Thoracic aorta (tissue), 2 donors: ENCODE results near the gene ZNF44. TPM values are rescaled to one million over a fixed set of nuclear protein-coding genes. Genes with fewer than 3 reads are reported as not detected.

ENCODE experiments used
- ATAC-seq: fragments of 150-250 bp; one replicate; pipeline ENCODE4 v1.8.0; 2017; ENCODE audit warnings: low read depth; ENCODE audit not compliant: insufficient number of reproducible peaks, low FRiP score
- DNase-seq: peaks from one replicate; pipeline ENCODE4 v3.0.0-alpha.2; 2020; ENCODE audit warnings: low spot score
- H3K27ac ChIP-seq, 2 donors: fragments of 200-600 bp; sonication (generic); 1 replicate in 1 of 2; 2 replicates in 1 of 2; pipeline ENCODE4 v1.5.1; 2016; ENCODE audit warnings: mild to moderate bottlenecking in 2 of 2, moderate library complexity in 2 of 2
- H3K27me3 ChIP-seq: fragments of 200-600 bp; sonication (generic); replicated peaks from 2 replicates; pipeline ENCODE4 v1.6.0; 2016; ENCODE audit warnings: mild to moderate bottlenecking; ENCODE audit not compliant: insufficient read depth
- H3K36me3 ChIP-seq: fragments of 200-600 bp; sonication (generic); one replicate; pipeline ENCODE4 v1.5.1; 2016
- H3K4me1 ChIP-seq, 2 donors: fragments of 200-600 bp; sonication (generic); 1 replicate in 1 of 2; 2 replicates in 1 of 2; pipeline versions ENCODE4 v1.5.1 to v1.6.0; 2016; ENCODE audit warnings: low read depth in 2 of 2, mild to moderate bottlenecking in 1 of 2; ENCODE audit not compliant: control insufficient read depth in 1 of 2
- H3K4me3 ChIP-seq: fragments of 200-600 bp; sonication (generic); 2 replicates; pipeline ENCODE4 v1.5.1; 2016; ENCODE audit warnings: mild to moderate bottlenecking
- H3K9me3 ChIP-seq: fragments of 200-600 bp; sonication (generic); 2 replicates; pipeline ENCODE4 v1.5.1; 2016
- CTCF ChIP-seq: fragments of 200-600 bp; sonication (generic); IDR thresholded peaks from one replicate; pipeline ENCODE4 v1.5.1; 2019; ENCODE audit warnings: antibody characterized with exemption
- total RNA-seq, 2 donors: library from RNA; depleted of rRNA; stranded (reverse); fragments of >200 nt; gene quantifications; one replicate each; pipeline versions ENCODE4 v1.1.0 to v1.2.3, GENCODE V29; 2016

Gene ZNF44
- total RNA-seq, 2 donors from 2014 or later = 9.5 to 13.2 TPM

DNA sequence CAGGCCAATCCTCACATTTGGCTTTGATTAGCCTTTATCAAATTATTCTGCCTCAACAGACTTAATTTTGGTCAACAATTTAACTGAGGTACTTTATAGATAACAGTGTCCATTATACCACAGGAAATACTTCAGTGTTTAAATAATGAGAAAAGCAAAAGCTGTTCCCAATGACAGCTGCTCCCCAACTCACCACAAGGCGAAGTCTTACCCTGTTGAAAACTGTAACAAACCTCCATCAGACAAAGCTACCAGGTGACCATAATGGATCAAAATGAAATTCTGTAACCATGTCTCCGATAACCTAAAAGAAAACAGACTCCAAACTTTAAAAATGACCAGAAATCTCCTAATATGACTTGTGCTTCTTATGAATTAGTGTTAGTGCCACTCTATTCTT lies 50.3 kb downstream of the ZNF44 start:
- H3K4me1 ChIP-seq = no peaks in the 10 kb centered on the region
- no peak overlapping the region for H3K27ac ChIP-seq
- no peak overlapping the region for H3K4me3 ChIP-seq
- H3K9me3 ChIP-seq = peaks cover 26% of the 10 kb centered on the region
- H3K27me3 ChIP-seq = no peaks in the 10 kb centered on the region
- no peak for TF ChIP-seq CTCF
- H3K36me3 ChIP-seq = peaks cover 29% of the 10 kb centered on the region
- DNase-seq (no peak), ATAC-seq (no peak)

DNA sequence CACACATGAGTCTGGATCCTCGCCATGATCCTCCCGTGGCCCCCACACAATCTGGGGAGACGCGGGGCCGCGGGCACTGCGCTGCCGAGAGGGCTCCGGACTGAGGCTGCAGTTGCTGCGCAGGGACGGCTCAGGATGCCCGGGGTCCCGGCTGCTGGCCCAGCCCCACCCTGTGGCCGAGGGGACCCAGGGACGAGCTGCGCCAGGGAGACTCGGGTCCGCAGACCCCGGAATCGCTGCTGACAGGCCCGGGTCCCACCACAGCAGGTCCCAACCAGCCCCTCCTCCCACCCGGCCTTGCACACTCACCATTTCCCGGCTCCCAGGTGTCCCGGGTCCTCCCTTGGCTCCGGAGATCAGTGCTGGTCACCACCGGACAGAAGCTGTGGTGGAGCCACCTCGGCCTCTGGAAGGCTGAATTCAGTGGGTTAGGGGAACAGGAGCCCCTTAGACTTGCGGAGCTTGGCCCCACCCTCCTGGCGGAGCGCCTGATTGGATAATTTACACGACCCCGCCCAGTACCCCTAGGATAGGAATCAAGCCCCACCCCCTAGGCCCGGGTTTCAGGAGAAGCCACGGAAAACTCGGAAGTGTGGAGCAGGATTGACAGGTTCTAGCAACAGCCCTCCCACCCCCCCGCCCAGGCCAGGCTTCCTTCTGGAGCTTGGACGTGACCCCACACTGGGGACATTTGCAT lies 57.4 kb downstream of the ZNF44 start:
- Histone ChIP-seq H3K27me3 (no peaks in the 10 kb centered on the region), H3K36me3 (peaks cover 7% of the 10 kb centered on the region), H3K9me3 (no peaks in the 10 kb centered on the region), H3K4me3 (no peak overlapping the region), H3K4me1 (no peaks in the 10 kb centered on the region), H3K27ac (no peak overlapping the region)
- DNase-seq (no peak), ATAC-seq (no peak)
- no peak for TF ChIP-seq CTCF

DNA sequence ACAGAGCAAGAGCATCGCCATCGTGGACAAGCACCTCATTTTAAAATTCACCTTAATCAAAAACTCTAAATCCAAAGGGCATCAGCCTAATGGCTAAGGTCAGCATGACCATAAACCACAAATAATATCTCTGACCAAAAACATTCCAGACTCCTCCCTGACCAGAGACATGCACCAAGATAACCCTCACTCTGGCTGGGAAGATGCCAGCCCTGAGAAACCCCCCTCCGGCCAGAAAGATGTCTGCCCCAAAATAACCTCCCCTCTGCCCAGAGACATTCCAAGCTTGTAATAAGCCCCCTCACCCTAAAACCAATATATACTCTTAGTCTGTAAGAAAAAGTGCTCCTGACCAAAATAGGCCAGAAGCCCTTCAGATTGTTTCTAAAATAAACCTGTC lies 61.7 kb downstream of the ZNF44 start:
- ATAC-seq (no peak), DNase-seq (no peak)
- H3K36me3 ChIP-seq = peaks cover 15% of the 10 kb centered on the region
- no peak overlapping the region for H3K4me3 ChIP-seq
- H3K27me3 ChIP-seq = no peaks in the 10 kb centered on the region
- H3K27ac ChIP-seq = no peak overlapping the region
- H3K9me3 ChIP-seq = no peaks in the 10 kb centered on the region
- H3K4me1 ChIP-seq = no peaks in the 10 kb centered on the region
- no peak for TF ChIP-seq CTCF

DNA sequence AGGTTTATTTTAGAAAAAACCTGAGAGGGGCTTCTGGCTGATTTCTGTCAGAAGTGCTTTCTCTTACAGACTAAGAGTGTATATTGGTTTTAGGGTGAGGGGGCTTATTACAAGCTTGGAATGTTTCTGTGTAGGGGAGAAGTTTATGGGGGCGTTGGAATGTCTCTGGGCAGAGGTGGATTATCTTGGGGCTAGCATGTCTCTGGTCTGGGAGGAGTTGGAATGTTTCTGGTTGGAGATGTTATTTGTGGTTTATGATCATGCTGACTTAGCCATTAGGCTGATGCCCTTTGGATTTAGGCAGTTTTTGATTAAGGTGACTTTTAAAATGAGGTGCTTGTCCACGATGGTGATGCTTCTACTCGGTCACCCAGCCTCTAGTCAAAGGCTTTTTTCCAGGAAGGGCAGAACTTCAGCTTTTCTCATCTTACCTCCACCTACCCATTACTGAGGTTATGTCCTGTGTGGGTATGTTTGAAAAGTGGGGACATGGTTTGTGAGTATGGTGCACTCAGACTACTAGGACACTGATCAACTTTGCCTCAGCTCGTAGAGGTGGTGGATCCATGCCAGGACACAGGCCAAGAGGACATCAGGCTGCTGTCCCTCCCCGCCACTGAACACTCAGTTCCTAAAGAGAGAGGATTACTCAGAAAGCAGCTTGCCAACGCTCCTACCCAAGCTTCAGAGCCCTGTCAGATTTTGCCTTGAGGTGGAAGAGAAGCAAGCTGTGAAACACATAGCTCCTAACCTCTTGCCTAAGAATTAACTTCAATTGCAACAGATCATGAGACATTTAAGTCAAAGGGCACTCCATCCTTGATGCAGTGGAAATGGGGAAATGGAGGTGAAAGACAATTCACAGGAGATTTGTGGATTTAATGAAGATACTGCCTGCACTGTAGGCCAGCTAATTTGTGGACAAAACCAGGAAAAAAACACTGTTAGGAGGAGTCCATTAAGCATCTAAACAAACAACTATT lies 63.6 kb downstream of the ZNF44 start:
- Histone ChIP-seq H3K9me3 (no peaks in the 10 kb centered on the region), H3K36me3 (peaks cover 17% of the 10 kb centered on the region), H3K4me1 (no peaks in the 10 kb centered on the region), H3K27ac (no peak overlapping the region), H3K4me3 (no peak overlapping the region), H3K27me3 (no peaks in the 10 kb centered on the region)
- ATAC-seq = no peak
- no peak for DNase-seq
- TF ChIP-seq CTCF = no peak

- H3K4me1 ChIP-seq = no peaks in the 10 kb centered on the region
- no peaks in the 10 kb centered on the region for H3K27me3 ChIP-seq
- no peaks in the 10 kb centered on the region for H3K9me3 ChIP-seq
- no peak overlapping the region for H3K4me3 ChIP-seq
- no peak for TF ChIP-seq CTCF
- DNase-seq = no peak
- ATAC-seq = no peak
- H3K36me3 ChIP-seq = peaks cover 24% of the 10 kb centered on the region
- H3K27ac ChIP-seq = no peak overlapping the region
Observed at GRCh38 chr19:12229990-12230389, 64.7 kb downstream of the ZNF44 start.
